Cardiac muscle cell (in vitro differentiated cells and primary cell): ENCODE data around the gene USP10. TPM values are rescaled to one million over a fixed set of nuclear protein-coding genes. Genes with fewer than 3 reads are reported as not detected.

Experiments used
- DNase-seq, 2 donors: peaks; one replicate each; pipeline versions ENCODE4 v3.0.0 to v3.0.0-alpha.2; 2010 to 2017; ENCODE audit warnings: low read depth in 1 of 2, low spot score in 1 of 2
- H3K27ac ChIP-seq: fragments of 200-600 bp; sonication (generic); 2 replicates; pipeline ENCODE4 v1.5.1; 2016
- H3K27me3 ChIP-seq: fragments of 200-600 bp; sonication (generic); 2 replicates; pipeline ENCODE4 v1.6.0; 2016; ENCODE audit warnings: control low read depth
- H3K36me3 ChIP-seq: fragments of 200-600 bp; sonication (generic); 2 replicates; pipeline ENCODE4 v1.5.1; 2016; ENCODE audit warnings: control low read depth
- H3K4me1 ChIP-seq: fragments of 200-600 bp; sonication (generic); 2 replicates; pipeline ENCODE4 v1.8.1; 2017; ENCODE audit warnings: low read depth, mild to moderate bottlenecking, mixed run types
- H3K4me3 ChIP-seq: fragments of 200-600 bp; sonication (generic); 2 replicates; pipeline ENCODE4 v1.5.1; 2016; ENCODE audit warnings: mild to moderate bottlenecking
- H3K9me3 ChIP-seq: fragments of 200-600 bp; sonication (generic); 2 replicates; pipeline ENCODE4 v1.5.1; 2017; ENCODE audit warnings: low read depth, mild to moderate bottlenecking, control low read depth
- polyA plus RNA-seq: library from polyadenylated mRNA; unstranded; fragments of >200 nt; fragmentation: Nextera tagmentation; extraction: Ambion mirVana; gene quantifications from 2 replicates; pipeline ENCODE4 v1.2.1, GENCODE V29; 2016
- total RNA-seq: library from RNA; depleted of rRNA; stranded (reverse); fragments of >200 nt; gene quantifications from 2 replicates; pipeline ENCODE4 v1.2.3, GENCODE V29; 2016
- TF ChIP-seq, protein P1 (sequence below): IDR thresholded peaks from 2 replicates; pipeline ENCODE4 v1.5.1; 2012; ENCODE audit warnings: low read depth, mild to moderate bottlenecking, low read length

The USP10 gene
- total and polyA plus RNA-seq, 2 experiments from 2014 or later = 91.9 to 100.0 TPM

DNA sequence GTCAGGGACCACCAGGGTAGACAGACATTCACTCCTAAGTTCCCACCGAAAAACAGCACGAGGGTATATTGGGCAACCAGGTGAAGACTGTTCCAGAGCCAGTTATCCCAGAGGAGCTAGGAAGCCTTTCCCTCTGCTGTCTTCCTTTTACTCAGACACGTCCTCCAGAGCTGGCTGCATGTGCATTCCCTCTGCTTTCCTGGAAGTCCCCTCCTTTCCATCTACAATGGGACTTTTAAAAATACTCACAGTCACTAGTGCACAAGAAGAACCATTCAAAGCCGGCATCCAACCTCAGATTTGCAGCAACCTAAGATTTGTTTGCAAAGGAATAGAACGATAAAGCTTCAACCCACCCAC lies 87.4 kb downstream of the USP10 start:
- Histone ChIP-seq H3K9me3 (no peaks in the 10 kb centered on the region), H3K27ac (no peak overlapping the region), H3K36me3 (no peaks in the 10 kb centered on the region), H3K4me1 (no peaks in the 10 kb centered on the region), H3K4me3 (no peak overlapping the region), H3K27me3 (no peaks in the 10 kb centered on the region)
- TF ChIP-seq, protein P1, sequence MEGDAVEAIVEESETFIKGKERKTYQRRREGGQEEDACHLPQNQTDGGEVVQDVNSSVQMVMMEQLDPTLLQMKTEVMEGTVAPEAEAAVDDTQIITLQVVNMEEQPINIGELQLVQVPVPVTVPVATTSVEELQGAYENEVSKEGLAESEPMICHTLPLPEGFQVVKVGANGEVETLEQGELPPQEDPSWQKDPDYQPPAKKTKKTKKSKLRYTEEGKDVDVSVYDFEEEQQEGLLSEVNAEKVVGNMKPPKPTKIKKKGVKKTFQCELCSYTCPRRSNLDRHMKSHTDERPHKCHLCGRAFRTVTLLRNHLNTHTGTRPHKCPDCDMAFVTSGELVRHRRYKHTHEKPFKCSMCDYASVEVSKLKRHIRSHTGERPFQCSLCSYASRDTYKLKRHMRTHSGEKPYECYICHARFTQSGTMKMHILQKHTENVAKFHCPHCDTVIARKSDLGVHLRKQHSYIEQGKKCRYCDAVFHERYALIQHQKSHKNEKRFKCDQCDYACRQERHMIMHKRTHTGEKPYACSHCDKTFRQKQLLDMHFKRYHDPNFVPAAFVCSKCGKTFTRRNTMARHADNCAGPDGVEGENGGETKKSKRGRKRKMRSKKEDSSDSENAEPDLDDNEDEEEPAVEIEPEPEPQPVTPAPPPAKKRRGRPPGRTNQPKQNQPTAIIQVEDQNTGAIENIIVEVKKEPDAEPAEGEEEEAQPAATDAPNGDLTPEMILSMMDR = no peak
- no peak for DNase-seq

DNA sequence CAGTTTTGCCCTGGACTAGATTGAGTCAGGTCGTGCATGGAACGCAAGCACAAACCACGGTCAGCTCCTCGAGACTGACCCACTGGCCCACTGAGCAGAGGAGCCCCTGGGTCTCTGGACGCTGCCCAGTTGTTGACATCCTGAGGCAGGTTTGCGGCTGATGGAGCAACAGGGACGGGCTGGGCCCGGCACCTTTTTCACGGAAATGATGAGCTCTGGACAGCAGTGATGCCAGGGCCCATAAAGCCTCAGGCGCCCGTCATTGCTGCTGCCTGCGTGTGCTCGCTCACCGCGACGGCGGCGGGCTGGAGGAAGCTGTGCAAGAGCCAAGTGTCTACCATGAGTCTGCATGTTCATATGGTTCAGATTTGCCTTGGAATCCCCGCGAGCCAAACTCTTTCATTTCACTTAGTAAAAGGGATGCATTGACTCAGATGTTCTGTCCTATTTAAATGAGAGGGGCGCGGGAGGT lies 89.2 kb downstream of the USP10 start:
- Histone ChIP-seq H3K27ac (no peak overlapping the region), H3K27me3 (no peaks in the 10 kb centered on the region), H3K36me3 (no peaks in the 10 kb centered on the region), H3K4me1 (no peaks in the 10 kb centered on the region), H3K4me3 (no peak overlapping the region), H3K9me3 (no peaks in the 10 kb centered on the region)
- no peak for DNase-seq
- TF ChIP-seq, protein P1 = no peak

DNA sequence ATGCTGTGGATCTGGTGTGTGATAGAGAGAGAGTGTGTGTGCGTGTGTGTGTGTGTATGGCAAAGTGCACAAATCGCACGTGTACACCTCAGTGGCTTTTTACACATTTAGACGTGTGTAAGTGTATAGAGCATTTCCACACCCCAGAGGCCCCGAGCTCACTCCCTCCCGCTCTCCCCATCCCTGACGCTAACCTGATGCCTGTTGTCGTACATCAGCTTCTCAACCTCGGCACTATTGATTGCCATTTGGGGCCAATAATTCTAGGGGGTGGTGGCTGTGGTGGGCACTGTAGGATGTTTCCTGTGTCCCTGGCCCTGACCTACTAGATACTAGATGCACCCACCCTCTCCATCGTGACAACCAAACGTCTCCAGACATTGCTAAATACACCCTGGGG lies 89.6 kb downstream of the USP10 start:
- TF ChIP-seq, protein P1 = no peak
- Histone ChIP-seq H3K27me3 (no peaks in the 10 kb centered on the region), H3K36me3 (no peaks in the 10 kb centered on the region), H3K4me3 (no peak overlapping the region), H3K9me3 (no peaks in the 10 kb centered on the region), H3K4me1 (no peaks in the 10 kb centered on the region), H3K27ac (no peak overlapping the region)
- DNase-seq = no peak

DNA sequence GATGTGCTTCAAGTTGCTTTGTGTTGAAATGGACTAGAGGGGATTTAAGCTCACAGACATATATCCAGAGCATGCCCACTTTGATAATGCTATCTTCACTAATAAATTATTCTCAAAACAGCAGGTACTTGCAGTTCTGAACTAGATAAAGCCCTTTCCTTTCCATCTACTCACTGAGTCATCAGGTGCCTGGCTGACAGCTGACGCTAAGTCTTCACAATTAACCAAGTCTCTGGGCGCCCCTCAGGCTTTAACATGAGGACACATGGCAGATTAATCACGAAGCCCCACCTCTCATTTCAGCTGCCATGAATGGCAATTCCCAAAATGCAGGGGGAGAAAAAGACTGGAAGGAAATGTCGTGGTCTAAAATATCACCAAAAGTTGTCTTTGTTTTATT lies 90.5 kb downstream of the USP10 start:
- no peaks in the 10 kb centered on the region for H3K36me3 ChIP-seq
- H3K4me3 ChIP-seq = no peak overlapping the region
- no peaks in the 10 kb centered on the region for H3K27me3 ChIP-seq
- no peaks in the 10 kb centered on the region for H3K9me3 ChIP-seq
- TF ChIP-seq, protein P1 = no peak
- no peak overlapping the region for H3K27ac ChIP-seq
- H3K4me1 ChIP-seq = no peaks in the 10 kb centered on the region
- DNase-seq = no peak

DNA sequence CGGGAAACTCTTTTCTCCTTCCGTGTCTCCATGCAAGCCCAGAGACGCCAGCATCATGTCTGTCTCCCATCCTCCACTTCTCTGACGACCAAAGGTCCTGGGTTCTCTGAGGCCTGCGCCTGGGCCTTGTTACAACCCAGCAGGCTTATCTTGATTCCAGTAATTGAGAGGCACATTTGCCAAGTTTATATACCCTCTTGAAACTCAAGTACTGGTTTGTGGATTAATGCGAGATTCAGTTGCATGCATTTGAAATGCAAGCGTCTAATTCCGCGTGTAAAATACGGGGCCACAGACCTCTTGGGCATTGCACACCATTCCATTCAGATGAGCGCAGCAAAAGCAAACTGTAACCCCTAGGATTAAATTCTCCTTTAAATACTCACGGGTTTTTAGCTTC lies 91.3 kb downstream of the USP10 start:
- H3K36me3 ChIP-seq = no peaks in the 10 kb centered on the region
- no peaks in the 10 kb centered on the region for H3K4me1 ChIP-seq
- TF ChIP-seq, protein P1 = no peak
- H3K9me3 ChIP-seq = no peaks in the 10 kb centered on the region
- no peak for DNase-seq
- H3K27me3 ChIP-seq = no peaks in the 10 kb centered on the region
- H3K4me3 ChIP-seq = no peak overlapping the region
- H3K27ac ChIP-seq = no peak overlapping the region

DNA sequence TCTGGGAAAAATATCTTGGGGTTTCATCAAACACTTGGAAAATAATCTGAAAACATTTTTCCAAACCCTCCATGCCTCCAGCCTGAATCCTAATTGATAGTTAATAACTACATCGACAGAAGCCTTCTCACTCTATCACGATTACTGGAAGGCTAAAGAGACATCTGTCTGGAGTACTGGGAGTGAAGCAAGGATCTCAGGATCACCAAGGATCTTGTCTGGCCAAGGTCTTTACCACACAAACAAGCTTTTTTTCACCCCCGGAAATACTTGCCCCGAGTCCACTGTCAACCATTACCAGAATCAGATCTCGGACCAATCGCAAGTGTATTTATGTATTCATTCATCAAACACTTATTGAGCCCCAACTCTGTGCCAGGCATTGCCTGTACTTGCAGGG lies 91.7 kb downstream of the USP10 start:
- Histone ChIP-seq H3K4me1 (no peaks in the 10 kb centered on the region), H3K27me3 (no peaks in the 10 kb centered on the region), H3K27ac (no peak overlapping the region), H3K9me3 (no peaks in the 10 kb centered on the region), H3K4me3 (no peak overlapping the region), H3K36me3 (no peaks in the 10 kb centered on the region)
- TF ChIP-seq, protein P1 = no peak
- DNase-seq = no peak
